GM21360 (cell line): ENCODE data around the gene SEMA7A.

Source experiments
- ATAC-seq: cut with Tn5 transposase; IDR thresholded peaks from one replicate; pipeline ENCODE4 v1.9.1; 2021; ENCODE audit warnings: mild to moderate bottlenecking, moderate library complexity; ENCODE audit not compliant: unreplicated experiment

SEMA7A gene

DNA sequence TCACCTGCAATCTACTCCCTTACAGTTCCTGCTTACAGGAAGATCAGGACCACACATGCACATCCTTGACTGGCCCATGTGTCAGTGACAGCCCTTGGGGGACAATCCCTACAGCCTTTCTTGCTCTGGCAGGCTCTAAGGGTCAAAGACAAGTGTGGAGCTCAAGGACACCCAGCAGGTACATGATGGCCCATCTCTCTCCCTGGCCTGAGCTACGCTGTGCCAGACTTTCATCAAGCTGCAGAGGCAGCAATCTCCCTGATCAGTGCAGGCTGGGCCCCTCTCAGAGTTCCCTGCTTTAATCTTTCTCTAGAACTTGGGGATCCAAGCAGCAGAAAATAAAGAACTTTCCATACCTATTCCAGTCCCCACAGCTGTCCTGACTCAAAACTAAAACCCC is 2.6 kb downstream of the SEMA7A start:
- ATAC-seq, result no peak

DNA sequence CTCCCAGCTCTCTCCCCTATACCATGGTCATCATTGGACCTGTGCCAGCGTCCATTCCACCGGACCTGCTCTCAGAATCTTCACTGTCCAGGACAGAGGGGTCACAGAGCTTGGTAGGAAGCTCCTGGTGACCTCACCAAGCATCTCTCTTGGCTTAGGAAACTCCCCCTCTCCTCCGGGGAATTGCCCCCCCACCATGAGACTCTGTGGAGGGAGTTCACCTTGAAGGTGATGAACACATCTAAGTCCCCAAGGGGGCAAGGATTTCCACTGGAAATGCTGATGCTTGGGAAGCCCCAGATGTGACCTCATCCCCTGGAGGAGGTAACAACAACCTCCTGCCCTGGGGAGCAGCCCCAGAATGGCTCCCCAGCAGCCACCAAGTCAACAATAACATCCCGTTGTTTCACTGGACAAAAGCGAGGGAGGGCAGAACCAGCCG is 3.2 kb downstream of the SEMA7A start:
- no peak for ATAC-seq

GRCh38 chr15:74429781-74430400 is 3.9 kb downstream of the SEMA7A start:
- no peak for ATAC-seq

GRCh38 chr15:74428970-74429780 is 4.6 kb downstream of the SEMA7A start:
- no peak for ATAC-seq

DNA sequence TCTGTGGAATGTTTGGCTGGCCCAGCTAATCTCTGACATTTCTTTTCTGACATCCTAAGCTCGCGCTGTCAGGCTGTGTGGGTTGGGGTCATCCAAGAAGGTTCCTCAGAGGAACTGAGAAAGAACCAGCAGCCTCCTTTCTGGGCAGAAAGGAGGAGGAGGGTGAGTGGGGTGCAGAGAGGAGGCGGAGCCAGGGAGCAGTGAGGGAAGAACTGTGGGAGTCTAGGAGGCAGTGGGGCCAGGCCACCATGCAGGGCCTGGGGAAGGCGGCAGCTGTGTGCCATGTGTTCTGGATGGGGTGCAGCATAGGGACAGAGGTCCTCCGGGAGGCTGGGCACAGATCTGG is 5.3 kb downstream of the SEMA7A start:
- ATAC-seq, result no peak

- no peak for ATAC-seq
Measured at GRCh38 chr15:74427607-74428441, 5.9 kb downstream of the SEMA7A start.

- no peak for ATAC-seq
Measured at GRCh38 chr15:74426404-74427281, 7.1 kb downstream of the SEMA7A start.

DNA sequence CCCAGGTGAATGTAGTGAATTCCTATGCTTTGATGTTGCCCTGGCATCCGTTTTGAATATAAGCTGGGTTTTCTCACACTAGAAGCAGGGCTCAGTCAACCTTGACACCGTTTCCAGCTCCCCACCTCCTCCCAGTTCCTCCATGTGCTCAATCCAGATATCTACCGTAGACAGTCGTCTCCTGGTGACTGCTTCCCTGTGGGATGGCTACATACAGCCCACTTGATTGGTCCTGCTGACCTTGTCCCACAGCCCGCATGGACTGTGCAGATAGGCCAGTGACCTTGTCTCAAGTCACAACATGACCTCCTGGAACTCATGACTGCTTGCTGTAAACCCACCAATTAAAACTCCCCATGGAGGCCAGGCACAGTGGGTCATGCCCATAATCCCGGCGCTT is 8.1 kb downstream of the SEMA7A start:
- no peak for ATAC-seq

GRCh38 chr15:74424901-74425528 is 8.7 kb downstream of the SEMA7A start:
- no peak for ATAC-seq

DNA sequence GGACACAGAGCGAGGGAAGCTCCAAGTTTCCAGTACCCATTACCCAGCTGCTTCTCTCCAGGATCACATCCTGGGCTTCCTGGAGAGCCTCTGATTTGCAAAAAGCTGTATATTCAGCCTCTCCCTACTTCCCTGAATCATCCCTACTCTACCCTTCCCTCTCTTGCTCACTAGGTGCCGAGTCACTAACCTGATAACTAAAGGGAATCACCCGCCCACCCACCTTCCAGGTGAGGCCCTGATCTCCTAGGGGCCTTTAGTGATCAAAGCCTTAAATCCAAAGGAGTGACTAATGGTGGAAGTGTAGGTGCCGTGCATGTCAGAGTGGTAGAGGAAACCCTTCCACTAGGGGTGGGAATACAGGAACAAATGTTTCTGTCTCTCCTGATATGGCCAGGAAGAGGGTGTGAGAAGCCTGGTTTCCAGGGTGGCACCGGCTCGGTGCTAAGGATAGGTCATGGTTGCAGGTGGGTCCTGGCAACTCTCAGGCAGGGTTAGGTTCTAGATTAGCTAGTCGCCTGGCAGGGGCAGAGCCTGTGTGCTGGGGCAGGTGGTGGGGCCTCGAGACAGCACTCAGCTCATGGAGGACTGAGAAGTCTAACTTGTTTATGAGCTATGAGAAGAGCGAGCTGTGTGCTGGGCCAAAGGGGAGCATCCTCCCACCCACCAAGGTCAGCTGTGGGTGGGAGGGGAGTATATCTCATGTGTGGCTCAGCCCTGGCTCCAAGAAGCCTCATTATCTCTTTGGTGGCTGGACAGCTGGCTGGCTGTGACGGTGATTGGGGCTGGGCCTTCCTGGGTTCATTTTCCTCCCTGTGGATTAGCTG is 10.1 kb downstream of the SEMA7A start:
- ATAC-seq, result no peak

DNA sequence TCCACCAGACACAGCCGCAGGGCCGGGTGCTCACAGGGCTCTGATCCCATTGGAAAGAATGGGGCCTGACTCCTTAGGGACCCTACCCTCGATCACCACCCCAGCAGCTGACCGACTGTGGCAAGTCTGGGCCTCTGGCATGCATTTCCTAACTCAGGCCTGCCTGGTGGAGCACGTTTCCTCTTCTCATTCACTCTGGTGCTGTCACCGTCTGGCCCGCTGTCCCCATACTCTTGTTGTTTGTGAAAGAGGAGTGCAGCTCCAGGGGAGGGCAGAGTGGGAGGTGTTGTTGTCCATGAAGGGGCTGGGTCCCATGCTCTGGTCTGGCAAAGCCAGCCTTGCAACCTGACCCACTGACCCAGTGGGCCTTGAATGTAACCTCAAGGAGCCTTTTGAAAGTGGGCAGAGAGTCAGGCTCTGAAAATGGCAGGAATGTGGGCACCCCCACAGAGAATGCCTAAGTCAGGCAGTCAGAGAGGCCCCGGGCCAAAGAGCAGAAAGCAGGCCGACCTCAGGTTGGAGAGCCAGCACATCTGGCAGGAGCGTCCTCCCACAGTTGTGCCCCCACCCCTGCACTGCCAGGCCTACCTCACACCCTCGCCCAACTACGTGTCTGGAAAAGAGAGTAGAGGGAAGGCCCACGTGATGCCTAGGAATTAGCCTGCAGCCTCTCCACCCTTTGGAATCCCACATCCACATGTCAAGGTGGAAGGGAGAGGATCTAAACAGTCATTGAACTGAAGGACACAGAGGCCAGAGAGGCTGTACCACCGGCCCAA is 10.9 kb downstream of the SEMA7A start:
- no peak for ATAC-seq

GRCh38 chr15:74422265-74422651 is 11.5 kb downstream of the SEMA7A start:
- no peak for ATAC-seq

GRCh38 chr15:74421302-74422245 is 12.2 kb downstream of the SEMA7A start:
- no peak for ATAC-seq

DNA sequence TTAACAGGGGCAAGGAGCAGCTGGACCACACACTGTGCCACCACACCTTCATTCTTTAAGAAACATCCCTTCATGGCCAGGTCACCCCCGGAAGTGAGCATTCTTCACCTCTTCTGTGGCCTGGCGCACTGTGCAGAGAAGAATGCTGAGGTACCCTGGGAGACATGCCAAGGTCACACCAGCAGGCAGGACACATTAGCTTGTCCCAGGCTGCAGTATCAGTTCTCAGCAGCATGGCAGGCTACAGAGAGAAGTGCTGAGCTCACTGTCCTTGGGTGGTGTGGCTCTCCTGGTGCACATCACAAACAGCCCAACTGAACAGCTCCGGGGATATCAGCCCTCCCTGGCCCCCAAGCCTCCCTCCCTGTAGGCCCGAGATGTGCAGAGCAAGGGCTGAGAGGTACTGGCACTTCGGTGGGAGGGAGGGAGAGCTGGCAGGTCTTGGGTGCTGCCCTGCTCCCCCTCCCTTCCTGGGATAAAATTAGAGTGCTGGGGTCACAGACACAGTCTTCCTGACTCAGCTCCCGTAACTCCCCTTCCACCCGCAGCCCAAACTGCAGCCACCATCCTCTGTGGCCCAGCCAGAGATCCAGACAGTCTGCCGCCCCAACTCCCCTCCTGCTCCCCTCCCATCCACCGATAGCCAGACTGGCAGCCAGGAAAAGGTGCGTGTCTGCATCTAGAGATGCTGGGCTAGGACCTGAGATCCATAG is 13.4 kb downstream of the SEMA7A start:
- no peak for ATAC-seq

DNA sequence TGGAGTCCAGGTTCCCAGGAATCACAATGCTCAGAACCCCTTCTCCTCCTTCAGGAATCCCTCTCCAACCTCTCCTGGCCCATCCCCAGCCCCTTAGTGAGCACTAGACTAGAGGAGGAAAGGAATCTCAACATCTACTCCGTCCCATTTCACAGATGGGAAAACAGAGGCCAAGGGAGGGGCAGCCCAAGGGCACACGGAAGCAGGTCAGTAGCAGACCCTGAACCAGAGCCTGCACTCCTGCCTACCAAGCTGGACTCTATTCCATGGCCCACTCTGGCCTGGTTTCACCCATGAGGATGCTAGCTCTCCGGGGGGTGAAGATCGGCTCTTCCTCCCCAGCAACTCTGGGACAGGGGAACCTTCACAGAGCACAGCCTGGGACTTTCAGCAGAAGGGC is 14.3 kb downstream of the SEMA7A start:
- no peak for ATAC-seq

DNA sequence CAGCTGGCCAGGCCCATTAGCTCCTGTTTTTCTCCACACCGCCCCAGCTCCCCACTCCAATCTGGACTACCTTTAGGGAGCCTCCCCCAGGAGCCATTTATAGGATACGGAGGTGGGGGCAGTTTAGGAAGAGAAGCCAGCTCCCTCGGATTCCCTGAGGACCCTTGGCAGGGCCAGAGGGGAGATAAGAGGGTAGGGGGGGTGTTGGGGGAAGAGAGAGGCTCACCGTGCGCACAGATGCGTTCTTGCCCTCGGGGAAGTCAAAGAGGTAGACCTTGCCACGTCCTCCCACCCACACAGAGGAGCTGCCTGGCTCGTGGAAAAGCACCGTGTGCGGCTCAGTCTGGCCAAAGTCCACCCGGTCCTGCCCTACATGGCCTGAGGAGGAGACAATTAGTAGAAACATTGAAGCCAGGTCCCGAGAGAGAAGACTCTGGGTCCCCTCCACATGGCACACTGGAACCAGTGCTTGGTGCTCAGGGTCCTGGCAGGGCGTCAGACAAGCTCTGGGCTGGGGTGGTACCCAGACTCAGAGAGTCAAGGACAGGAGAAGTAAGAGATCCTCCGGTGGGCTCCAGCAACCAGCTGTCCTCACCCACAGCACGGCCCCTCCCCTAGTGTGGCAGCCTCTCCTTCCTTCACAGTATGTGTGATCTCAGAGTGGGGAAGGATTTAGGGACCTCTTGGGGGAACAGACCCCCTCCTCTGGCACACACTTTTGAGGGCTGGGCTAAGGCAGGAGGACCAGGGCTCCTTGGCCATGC is 15.0 kb downstream of the SEMA7A start:
- ATAC-seq, result no peak
